DMS79 treated with DMSO at 0.1 percent for 48 hours (cell line): Measurements from ENCODE around the gene MTOR.
"Not testable (repeated sequence)": the region's sequence is repeated elsewhere in the genome, so short reads cannot be mapped to it uniquely, and the experiment has no call there.

Source experiments
- DNase-seq: peaks from one replicate; lab custom pipeline; 2025; lab: John Stamatoyannopoulos, UW

The MTOR gene

GRCh38 chr1:11280719-11281376 is 18.5 kb upstream of the MTOR start:
- no peak for DNase-seq

GRCh38 chr1:11279630-11280029 is 17.3 kb upstream of the MTOR start:
- no peak for DNase-seq

GRCh38 chr1:11279152-11279551 is 16.8 kb upstream of the MTOR start:
- no peak for DNase-seq

- no peak for DNase-seq
Observed at GRCh38 chr1:11273595-11274234, 11.4 kb upstream of the MTOR start.

GRCh38 chr1:11272832-11273594 is 10.7 kb upstream of the MTOR start, which contains the start of gene UBIAD1:
UBIAD1 (plus strand) TSS chr1:11273198; CDS start chr1:11273532, 334 bp downstream.
- peak; percentile 75 for DNase-seq

- no peak for DNase-seq
Observed at GRCh38 chr1:11272544-11272831, 10.1 kb upstream of the MTOR start.

- not testable (repeated sequence) for DNase-seq
Observed at GRCh38 chr1:11267350-11268337, 5.3 kb upstream of the MTOR start.

- no peak for DNase-seq
Observed at GRCh38 chr1:11266268-11267074, 4.1 kb upstream of the MTOR start.

GRCh38 chr1:11256299-11256698 is 6.1 kb downstream of the MTOR start:
- no peak for DNase-seq

- DNase-seq: no peak
Observed at GRCh38 chr1:11253226-11253625, 9.1 kb downstream of the MTOR start.

- DNase-seq: no peak
Observed at GRCh38 chr1:11252538-11252937, 9.8 kb downstream of the MTOR start.

- no peak for DNase-seq
Observed at GRCh38 chr1:11248169-11248568, 14.2 kb downstream of the MTOR start.

- no peak for DNase-seq
Observed at GRCh38 chr1:11245904-11246719, 16.2 kb downstream of the MTOR start.

GRCh38 chr1:11245248-11245647 is 17.1 kb downstream of the MTOR start:
- DNase-seq: no peak

- DNase-seq: no peak
Observed at GRCh38 chr1:11238311-11238710, 24.0 kb downstream of the MTOR start.

- no peak for DNase-seq
Observed at GRCh38 chr1:11237356-11237755, 25.0 kb downstream of the MTOR start.

GRCh38 chr1:11233208-11233607 is 29.1 kb downstream of the MTOR start:
- DNase-seq: no peak

- peak; percentile 48 for DNase-seq
Observed at GRCh38 chr1:11229203-11229602, 33.1 kb downstream of the MTOR start.

GRCh38 chr1:11227106-11228077 is 35.0 kb downstream of the MTOR start:
- DNase-seq: no peak
